ENCODE results near the gene MSRB1. TPM values are rescaled to one million over a fixed set of nuclear protein-coding genes. Genes with fewer than 3 reads are reported as not detected.

Gene MSRB1
- total and polyA plus RNA-seq, 9 of the 15 experiments (the other 6 are each of a cell fraction or from before 2014, with no cell fraction given): 5.4 to 33.7 (median 25.7) TPM

- 0 out of 2 replicates have a peak, but pooled peaks have one; percentile 51 for TF ChIP-seq ARID4B (CRISPR knock-in tag; IDR thresholded peaks at IDR 0.05)
- TF ChIP-seq ZNF408 (CRISPR knock-in tag; IDR thresholded peaks at IDR 0.05; ENCODE audit: low read depth): no peak
- peak; percentile 81 for TF ChIP-seq CREM (IDR thresholded peaks at IDR 0.05; ENCODE audit: low read depth)
- TF ChIP-seq ZFP36 (IDR thresholded peaks at IDR 0.05; ENCODE audit: low read depth, low read length, partially characterized antibody): peak; percentile 92
- TF ChIP-seq ESRRB (CRISPR knock-in tag; IDR thresholded peaks at IDR 0.05; ENCODE audit: borderline replicate concordance): no peak
- TF ChIP-seq ZNF57 (CRISPR knock-in tag; IDR thresholded peaks at IDR 0.05): no peak
- TF ChIP-seq MYBL2 (IDR thresholded peaks at IDR 0.05; ENCODE audit: low read depth): no peak
- TF ChIP-seq MYBL2 (CRISPR knock-in tag; IDR thresholded peaks at IDR 0.05; ENCODE audit: borderline replicate concordance): no peak
- peak; percentile 80; the same call in 1 of the 2 replicates for TF ChIP-seq TFAP4 (CRISPR knock-in tag; IDR thresholded peaks at IDR 0.05; ENCODE audit: borderline replicate concordance)
- no peak for TF ChIP-seq SIRT6 (IDR thresholded peaks at IDR 0.05; ENCODE audit: low read depth, low read length)
- no peak for TF ChIP-seq ZNF232 (CRISPR knock-in tag; IDR thresholded peaks at IDR 0.05)
- peak; percentile 88 for TF ChIP-seq PRDM10 (IDR thresholded peaks at IDR 0.05; ENCODE audit: partially characterized antibody)
- no peak for TF ChIP-seq TBP (optimal IDR thresholded peaks at IDR 0.05; ENCODE audit: low read depth, low read length)
- TF ChIP-seq SMARCA5 (IDR thresholded peaks at IDR 0.05): no peak
- no peak for TF ChIP-seq ZNF785 (CRISPR knock-in tag; IDR thresholded peaks at IDR 0.05)
- 0 out of 2 replicates have a peak, but pooled peaks have one; percentile 42 for TF ChIP-seq TGIF2 (CRISPR knock-in tag; IDR thresholded peaks at IDR 0.05)
- TF ChIP-seq ZNF3 (CRISPR knock-in tag; IDR thresholded peaks at IDR 0.05): no peak
Observed at GRCh38 chr16:1990351-1991134, 47.5 kb upstream of the MSRB1 start (continued).
